Effector memory CD8-positive, alpha-beta T cell (primary cell): ENCODE results near the gene PRL.

ENCODE experiments used
- ATAC-seq: fragments of 150-1000 bp; cut with Tn5 transposase; replicated peaks from 2 replicates; pipeline ENCODE4 v1.10.0; 2021; ENCODE audit warnings: mild to moderate bottlenecking, moderate library complexity
- DNase-seq, 3 experiments: peaks; one replicate each; pipeline ENCODE4 v3.0.0; 2021
- H3K27ac Mint-ChIP-seq, 2 donors: one replicate each; pipeline ENCODE4 v1.8.0; 2022; ENCODE audit warnings: mild to moderate bottlenecking in 2 of 2, mixed read lengths in 2 of 2, moderate library complexity in 2 of 2
- H3K27me3 Mint-ChIP-seq, 2 donors: one replicate each; pipeline ENCODE4 v1.8.0; 2022; ENCODE audit warnings: mixed read lengths in 2 of 2
- H3K36me3 Mint-ChIP-seq: one replicate; pipeline ENCODE4 v1.8.0; 2022; ENCODE audit warnings: mild to moderate bottlenecking, moderate library complexity, mixed read lengths; ENCODE audit not compliant: insufficient read depth
- H3K4me1 Mint-ChIP-seq, 2 donors: one replicate each; pipeline ENCODE4 v1.8.0; 2022; ENCODE audit warnings: low read depth in 2 of 2, mixed read lengths in 2 of 2
- H3K4me3 Mint-ChIP-seq, 2 donors: one replicate each; pipeline ENCODE4 v1.8.0; 2022; ENCODE audit warnings: mild to moderate bottlenecking in 2 of 2, mixed read lengths in 2 of 2, moderate library complexity in 2 of 2
- H3K9me3 Mint-ChIP-seq, 2 donors: one replicate each; pipeline ENCODE4 v1.8.0; 2022; ENCODE audit warnings: mixed read lengths in 2 of 2

Gene PRL

DNA sequence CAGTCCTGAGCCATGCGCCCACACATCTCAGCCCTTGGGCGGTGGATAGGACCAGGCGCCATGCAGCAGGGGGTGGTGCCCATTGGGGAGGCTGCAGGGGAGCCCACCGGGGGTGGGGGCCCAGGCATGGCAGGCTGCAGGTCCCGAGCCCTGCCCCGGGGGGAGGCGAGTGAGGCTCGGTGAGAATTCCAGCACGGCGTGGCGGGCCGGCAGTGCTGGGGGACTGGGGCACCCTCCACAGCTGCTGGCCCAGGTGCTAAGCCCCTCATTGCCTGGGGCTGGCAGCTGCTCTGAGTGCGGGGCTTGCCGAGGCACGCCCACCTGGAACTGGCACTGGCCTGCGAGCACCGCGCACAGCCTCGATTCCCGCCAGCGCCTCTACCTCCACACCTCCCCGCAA, 21.6 kb upstream of the PRL start:
- Mint-ChIP-seq H3K4me3 (no peak overlapping the region), H3K27me3 (no peaks in the 10 kb centered on the region), H3K36me3 (no peaks in the 10 kb centered on the region), H3K9me3 (peaks cover 7 to 9% of the 10 kb centered on the region in 2 donors), H3K4me1 (no peaks in the 10 kb centered on the region), H3K27ac (no peak overlapping the region)
- no peak for DNase-seq
- ATAC-seq: no peak

- ATAC-seq: no peak
- Mint-ChIP-seq H3K9me3 (peaks cover 12 to 17% of the 10 kb centered on the region in 2 donors), H3K4me1 (no peaks in the 10 kb centered on the region), H3K27me3 (no peaks in the 10 kb centered on the region), H3K36me3 (no peaks in the 10 kb centered on the region), H3K27ac (no peak overlapping the region), H3K4me3 (no peak overlapping the region)
- no peak for DNase-seq
Measured at GRCh38 chr6:22313796-22314195, 17.0 kb upstream of the PRL start.

DNA sequence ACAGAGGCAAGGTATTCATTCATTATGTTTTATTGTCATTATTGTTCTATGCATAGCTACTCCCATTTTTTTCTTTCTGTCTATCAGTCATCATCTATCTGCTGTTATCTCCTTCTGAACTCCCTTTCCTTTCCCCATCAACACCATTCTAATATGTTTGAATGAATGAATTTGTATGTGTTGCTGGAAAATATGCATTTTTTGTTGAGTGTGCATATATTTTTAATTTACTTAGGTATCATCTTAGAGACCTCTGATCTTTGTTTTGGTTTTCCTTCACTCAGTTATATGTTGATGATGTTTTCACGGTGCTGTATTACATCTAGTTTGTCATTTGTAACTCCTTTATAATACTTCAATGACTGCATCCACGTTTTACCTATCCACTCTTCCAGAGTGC, 12.1 kb upstream of the PRL start:
- H3K4me3 Mint-ChIP-seq: no peak overlapping the region
- DNase-seq (no peak), ATAC-seq (no peak)
- no peaks in the 10 kb centered on the region for H3K27me3 Mint-ChIP-seq
- H3K9me3 Mint-ChIP-seq: peaks cover 8 to 11% of the 10 kb centered on the region in 2 donors
- no peak overlapping the region for H3K27ac Mint-ChIP-seq
- H3K36me3 Mint-ChIP-seq: no peaks in the 10 kb centered on the region
- no peaks in the 10 kb centered on the region for H3K4me1 Mint-ChIP-seq

DNA sequence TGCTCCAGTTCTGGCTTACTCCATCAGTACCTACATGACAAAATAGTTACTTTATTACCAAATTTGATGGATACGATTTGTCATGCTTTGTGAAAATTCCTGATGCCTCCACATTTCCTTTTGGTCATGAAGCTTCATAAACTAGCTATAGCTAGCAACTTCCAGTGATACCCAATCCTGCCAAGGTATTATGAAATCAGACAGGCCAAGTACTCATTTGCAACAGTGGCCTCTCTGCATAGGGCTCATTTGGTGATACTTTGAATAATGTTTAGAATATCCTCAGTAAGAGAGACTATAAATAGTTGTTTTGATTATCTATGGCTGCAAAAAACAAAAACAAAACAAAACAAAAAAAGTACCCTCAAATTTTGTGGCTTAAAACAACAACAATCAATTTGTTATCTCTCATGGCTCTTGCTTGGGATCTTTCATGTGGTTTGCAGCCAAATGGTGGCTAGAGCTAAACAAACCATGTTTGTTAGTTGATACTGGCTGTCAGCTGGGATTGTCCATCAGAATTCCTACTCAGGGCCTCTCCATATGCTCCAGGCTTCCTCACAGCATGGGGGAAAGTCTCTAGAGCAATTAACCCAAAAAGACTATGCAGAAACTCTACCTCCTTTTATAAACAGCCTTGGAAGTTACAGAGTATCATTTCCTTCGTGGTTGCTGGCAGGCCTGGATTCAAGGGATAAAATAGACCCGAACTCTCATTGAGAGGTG, 10.1 kb upstream of the PRL start:
- Mint-ChIP-seq H3K4me3 (no peak overlapping the region), H3K4me1 (no peaks in the 10 kb centered on the region), H3K27me3 (no peaks in the 10 kb centered on the region), H3K9me3 (peaks cover 12 to 24% of the 10 kb centered on the region in 2 donors), H3K27ac (no peak overlapping the region), H3K36me3 (no peaks in the 10 kb centered on the region)
- ATAC-seq: no peak
- no peak for DNase-seq

DNA sequence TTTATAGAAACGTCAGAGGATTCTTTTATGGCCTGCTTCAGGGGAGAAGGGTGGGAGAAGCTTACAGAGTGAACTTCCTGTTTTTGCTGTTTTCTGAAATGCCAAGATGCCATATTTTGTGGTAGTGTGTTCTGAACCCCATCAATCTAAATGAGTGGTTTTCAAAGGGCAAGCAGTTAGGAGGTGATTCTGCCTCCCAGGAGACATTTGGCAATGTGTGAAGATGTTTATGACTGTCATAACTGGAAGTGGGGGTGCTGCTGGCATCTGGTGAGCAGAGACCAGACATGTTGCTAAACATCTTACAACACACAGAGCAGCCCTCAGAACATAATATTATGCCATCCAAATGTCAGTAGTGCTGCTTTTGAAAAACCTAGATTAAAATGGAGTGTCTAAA, 6.0 kb upstream of the PRL start:
- no peaks in the 10 kb centered on the region for H3K4me1 Mint-ChIP-seq

GRCh38 chr6:22300273-22300998, 3.6 kb upstream of the PRL start:
- Mint-ChIP-seq H3K27ac (no peak overlapping the region), H3K4me3 (no peak overlapping the region), H3K9me3 (peaks cover 9 to 20% of the 10 kb centered on the region in 2 donors), H3K36me3 (no peaks in the 10 kb centered on the region), H3K27me3 (no peaks in the 10 kb centered on the region), H3K4me1 (no peaks in the 10 kb centered on the region)
- ATAC-seq: no peak
- DNase-seq: no peak

More for the DNA sequence above, 6.0 kb upstream of the PRL start:
- Mint-ChIP-seq H3K36me3 (no peaks in the 10 kb centered on the region), H3K9me3 (peaks cover 7 to 20% of the 10 kb centered on the region in 2 donors), H3K27me3 (no peaks in the 10 kb centered on the region), H3K4me3 (no peak overlapping the region), H3K27ac (no peak overlapping the region)
- DNase-seq: no peak
- no peak for ATAC-seq

- Mint-ChIP-seq H3K36me3 (no peaks in the 10 kb centered on the region), H3K4me1 (no peaks in the 10 kb centered on the region), H3K27me3 (no peaks in the 10 kb centered on the region), H3K4me3 (no peak overlapping the region), H3K9me3 (peaks cover 10 to 13% of the 10 kb centered on the region in 2 donors), H3K27ac (no peak overlapping the region)
- DNase-seq: no peak
- ATAC-seq: no peak
Measured at GRCh38 chr6:22298475-22298890, 1.6 kb upstream of the PRL start.

- H3K27me3 Mint-ChIP-seq: no peaks in the 10 kb centered on the region
Measured at GRCh38 chr6:22296067-22296466, 769 bp downstream of the PRL start.

GRCh38 chr6:22295145-22295544, 1.7 kb downstream of the PRL start:
- H3K4me1 Mint-ChIP-seq: no peaks in the 10 kb centered on the region
- H3K27me3 Mint-ChIP-seq: no peaks in the 10 kb centered on the region
- no peak overlapping the region for H3K27ac Mint-ChIP-seq
- peaks cover 9 to 12% of the 10 kb centered on the region in 2 donors for H3K9me3 Mint-ChIP-seq
- DNase-seq (no peak), ATAC-seq (no peak)
- no peaks in the 10 kb centered on the region for H3K36me3 Mint-ChIP-seq
- no peak overlapping the region for H3K4me3 Mint-ChIP-seq

More at GRCh38 chr6:22296067-22296466, 769 bp downstream of the PRL start:
- H3K4me3 Mint-ChIP-seq: no peak overlapping the region
- no peaks in the 10 kb centered on the region for H3K36me3 Mint-ChIP-seq
- no peak overlapping the region for H3K27ac Mint-ChIP-seq
- peaks cover 9 to 12% of the 10 kb centered on the region in 2 donors for H3K9me3 Mint-ChIP-seq
- no peaks in the 10 kb centered on the region for H3K4me1 Mint-ChIP-seq
- DNase-seq (no peak), ATAC-seq (no peak)

DNA sequence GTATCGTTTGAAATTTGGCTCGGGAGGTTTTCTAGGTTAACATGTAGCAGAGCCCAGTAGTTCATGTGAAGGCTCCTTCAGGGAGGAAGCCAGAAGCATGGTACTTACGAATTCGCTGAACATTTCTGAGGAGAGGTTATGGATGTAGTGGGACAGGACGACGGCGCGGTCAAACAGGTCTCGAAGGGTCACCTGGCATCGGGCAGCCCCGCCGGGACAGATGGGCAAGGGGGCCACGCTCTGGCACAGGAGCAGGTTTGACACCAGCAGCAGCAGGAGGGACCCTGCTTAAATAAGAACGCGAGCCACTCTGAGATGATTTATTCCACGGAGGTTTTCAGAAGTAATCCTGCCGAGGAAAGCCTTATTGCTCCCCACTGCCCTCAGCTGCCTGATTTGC, 2.5 kb downstream of the PRL start:
- DNase-seq (no peak), ATAC-seq (no peak)
- H3K9me3 Mint-ChIP-seq: peaks cover 9 to 12% of the 10 kb centered on the region in 2 donors
- H3K36me3 Mint-ChIP-seq: no peaks in the 10 kb centered on the region
- no peak overlapping the region for H3K4me3 Mint-ChIP-seq
- no peaks in the 10 kb centered on the region for H3K4me1 Mint-ChIP-seq
- no peaks in the 10 kb centered on the region for H3K27me3 Mint-ChIP-seq
- H3K27ac Mint-ChIP-seq: no peak overlapping the region

DNA sequence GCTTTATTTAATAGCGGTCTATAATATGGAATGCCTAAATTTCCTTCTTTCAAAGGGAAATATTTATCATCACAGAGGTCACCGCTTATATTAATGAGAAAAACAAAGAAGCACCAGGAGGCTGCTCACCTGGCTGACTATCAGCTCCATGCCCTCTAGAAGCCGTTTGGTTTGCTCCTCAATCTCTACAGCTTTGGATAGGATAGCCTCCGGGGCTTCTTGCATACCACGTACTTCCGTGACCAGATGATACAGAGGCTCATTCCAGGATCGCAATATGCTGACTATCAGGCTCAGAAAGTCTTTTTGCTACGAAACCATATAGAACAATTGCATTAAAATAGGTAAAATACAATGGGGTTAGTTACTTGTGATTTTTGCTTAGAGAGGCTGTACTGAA, 6.8 kb downstream of the PRL start:
- DNase-seq (no peak), ATAC-seq (no peak)
- Mint-ChIP-seq H3K4me3 (no peak overlapping the region), H3K27ac (no peak overlapping the region), H3K4me1 (no peaks in the 10 kb centered on the region), H3K27me3 (no peaks in the 10 kb centered on the region), H3K9me3 (peaks cover 9 to 17% of the 10 kb centered on the region in 2 donors), H3K36me3 (no peaks in the 10 kb centered on the region)

DNA sequence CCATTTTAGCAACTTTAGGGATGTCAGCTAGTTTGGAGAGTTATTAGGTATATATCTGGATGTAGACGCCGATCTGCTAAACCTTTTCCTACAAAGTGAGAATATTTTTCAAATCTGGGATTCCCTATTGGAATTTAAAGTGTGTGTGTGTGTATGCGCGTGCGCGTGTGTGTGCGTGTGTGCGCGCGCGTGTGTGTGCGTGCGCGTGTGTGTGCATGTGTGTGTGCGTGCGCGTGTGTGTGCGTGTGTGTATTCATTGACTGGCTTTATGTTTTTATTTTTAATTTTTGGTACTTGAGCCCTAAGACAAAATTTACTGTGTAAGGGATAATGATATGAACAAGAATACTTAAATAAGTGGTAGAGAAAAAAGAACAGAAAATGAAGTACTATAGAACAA, 8.1 kb downstream of the PRL start:
- ATAC-seq (no peak), DNase-seq (no peak)
- Mint-ChIP-seq H3K27me3 (no peaks in the 10 kb centered on the region), H3K27ac (no peak overlapping the region), H3K4me3 (no peak overlapping the region), H3K4me1 (no peaks in the 10 kb centered on the region), H3K9me3 (peaks cover 6 to 17% of the 10 kb centered on the region in 2 donors), H3K36me3 (no peaks in the 10 kb centered on the region)

GRCh38 chr6:22284666-22285065, 12.2 kb downstream of the PRL start:
- no peaks in the 10 kb centered on the region for H3K4me1 Mint-ChIP-seq
- H3K27ac Mint-ChIP-seq: no peak overlapping the region
- DNase-seq (no peak), ATAC-seq (no peak)
- peaks cover 4 to 5% of the 10 kb centered on the region in 2 donors for H3K9me3 Mint-ChIP-seq
- no peak overlapping the region for H3K4me3 Mint-ChIP-seq
- H3K27me3 Mint-ChIP-seq: no peaks in the 10 kb centered on the region
- no peaks in the 10 kb centered on the region for H3K36me3 Mint-ChIP-seq
